Fibroblast of lung (primary cell): ENCODE data around the gene THOC6.

Experiments
- EZH2 ChIP-seq: IDR thresholded peaks from 2 replicates; pipeline ENCODE4 v1.5.1; 2012; ENCODE audit warnings: low read length, control low read depth, mild to moderate bottlenecking; ENCODE audit errors: missing control alignments
- TF ChIP-seq, protein P1 (sequence below), 2 donors: IDR thresholded peaks in 1 of 2; conservative IDR thresholded peaks in 1 of 2; 1 replicate in 1 of 2; 2 replicates in 1 of 2; pipeline ENCODE4 v1.5.1; 2011 to 2012; ENCODE audit warnings: low read length in 2 of 2, control low read depth in 1 of 2, inconsistent platforms in 1 of 2, low read depth in 1 of 2, mild to moderate bottlenecking in 1 of 2

DNA sequence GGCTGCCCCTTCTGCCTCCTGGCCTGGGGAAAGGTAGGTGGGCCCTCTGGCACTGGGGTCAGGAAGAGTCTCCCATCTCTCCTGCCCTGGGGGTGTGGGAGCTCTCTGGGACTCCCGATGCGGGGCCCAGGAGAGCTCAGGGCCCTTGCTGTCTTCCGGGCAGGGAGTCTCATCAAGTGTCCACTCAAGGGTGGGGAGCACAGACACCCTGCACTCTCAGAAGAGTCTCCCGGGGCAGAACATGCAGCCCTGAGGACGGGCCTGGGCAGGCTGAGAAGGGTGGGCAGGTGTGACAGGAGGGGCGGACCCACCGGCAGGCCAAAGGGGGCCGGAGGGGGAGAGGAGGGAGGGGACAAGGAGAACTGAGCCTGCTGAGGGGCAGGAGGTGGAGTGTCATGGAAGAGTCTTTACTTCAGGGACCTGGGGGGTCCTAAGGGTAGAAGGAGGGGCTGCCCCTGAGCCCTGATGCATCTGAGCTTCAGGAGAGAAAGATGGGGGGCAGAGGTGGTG is 35.2 kb upstream of the THOC6 start:
- TF ChIP-seq, protein P1, sequence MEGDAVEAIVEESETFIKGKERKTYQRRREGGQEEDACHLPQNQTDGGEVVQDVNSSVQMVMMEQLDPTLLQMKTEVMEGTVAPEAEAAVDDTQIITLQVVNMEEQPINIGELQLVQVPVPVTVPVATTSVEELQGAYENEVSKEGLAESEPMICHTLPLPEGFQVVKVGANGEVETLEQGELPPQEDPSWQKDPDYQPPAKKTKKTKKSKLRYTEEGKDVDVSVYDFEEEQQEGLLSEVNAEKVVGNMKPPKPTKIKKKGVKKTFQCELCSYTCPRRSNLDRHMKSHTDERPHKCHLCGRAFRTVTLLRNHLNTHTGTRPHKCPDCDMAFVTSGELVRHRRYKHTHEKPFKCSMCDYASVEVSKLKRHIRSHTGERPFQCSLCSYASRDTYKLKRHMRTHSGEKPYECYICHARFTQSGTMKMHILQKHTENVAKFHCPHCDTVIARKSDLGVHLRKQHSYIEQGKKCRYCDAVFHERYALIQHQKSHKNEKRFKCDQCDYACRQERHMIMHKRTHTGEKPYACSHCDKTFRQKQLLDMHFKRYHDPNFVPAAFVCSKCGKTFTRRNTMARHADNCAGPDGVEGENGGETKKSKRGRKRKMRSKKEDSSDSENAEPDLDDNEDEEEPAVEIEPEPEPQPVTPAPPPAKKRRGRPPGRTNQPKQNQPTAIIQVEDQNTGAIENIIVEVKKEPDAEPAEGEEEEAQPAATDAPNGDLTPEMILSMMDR (conservative IDR thresholded peaks at IDR 0.05 in 1 of 2, IDR thresholded peaks at IDR 0.05 in 1 of 2; ENCODE audit: low read depth in 1 of 2, low read length in 2 of 2): no peak
- TF ChIP-seq EZH2: no peak
